Astrocyte (in vitro differentiated cells and primary cell): ENCODE data around the gene YIPF6. TPM values are rescaled to one million over a fixed set of nuclear protein-coding genes. Genes with fewer than 3 reads are reported as not detected.
"Not testable (repeated sequence)": the region's sequence is repeated elsewhere in the genome, so short reads cannot be mapped to it uniquely, and the experiment has no call there.

Experiments
- DNase-seq: peaks from one replicate; pipeline ENCODE4 v3.0.0-alpha.2; 2010; ENCODE audit warnings: low read depth
- FAIRE-seq: peaks from 2 replicates; lab custom pipeline; 2011; peaks lifted over from hg19 to GRCh38; lab: Jason Lieb, UNC
- H2AFZ ChIP-seq: 2 replicates; pipeline ENCODE4 v1.6.0; 2012; ENCODE audit warnings: low read depth, low read length, inconsistent platforms
- H3K27ac ChIP-seq: 2 replicates; pipeline ENCODE4 v1.5.1; 2011; ENCODE audit warnings: low read depth, low read length, inconsistent platforms
- H3K27me3 ChIP-seq: 2 replicates; pipeline ENCODE4 v1.6.0; 2011; ENCODE audit warnings: low read length, inconsistent platforms; ENCODE audit not compliant: insufficient read depth
- H3K36me3 ChIP-seq: 2 replicates; pipeline ENCODE4 v1.5.1; 2011; ENCODE audit warnings: low read length, inconsistent platforms; ENCODE audit not compliant: insufficient read depth
- H3K4me1 ChIP-seq: 2 replicates; pipeline ENCODE4 v1.5.1; 2011; ENCODE audit warnings: low read length, inconsistent platforms; ENCODE audit not compliant: insufficient read depth
- H3K4me2 ChIP-seq: 2 replicates; pipeline ENCODE4 v1.6.0; 2012; ENCODE audit warnings: low read length, inconsistent platforms
- H3K4me3 ChIP-seq: 2 replicates; pipeline ENCODE4 v1.5.1; 2011; ENCODE audit warnings: low read depth, mild to moderate bottlenecking, low read length, inconsistent platforms; ENCODE audit not compliant: insufficient read depth
- H3K79me2 ChIP-seq: 2 replicates; pipeline ENCODE4 v1.6.0; 2012; ENCODE audit warnings: mild to moderate bottlenecking, low read length, inconsistent platforms; ENCODE audit not compliant: insufficient read depth
- H3K9ac ChIP-seq: 2 replicates; pipeline ENCODE4 v1.6.0; 2012; ENCODE audit warnings: mild to moderate bottlenecking, low read length, inconsistent platforms
- H3K9me3 ChIP-seq: 2 replicates; pipeline ENCODE4 v1.5.1; 2012; ENCODE audit warnings: low read depth, mild to moderate bottlenecking, low read length, inconsistent platforms; ENCODE audit not compliant: insufficient read depth
- H4K20me1 ChIP-seq: 2 replicates; pipeline ENCODE4 v1.6.0; 2012; ENCODE audit warnings: low read length, inconsistent platforms; ENCODE audit not compliant: insufficient read depth
- H3K27ac Mint-ChIP-seq: one replicate; pipeline ENCODE4 v1.8.0; 2021; ENCODE audit warnings: mild to moderate bottlenecking, mixed read lengths; ENCODE audit not compliant: unreplicated experiment
- H3K27me3 Mint-ChIP-seq: one replicate; pipeline ENCODE4 v1.8.0; 2021; ENCODE audit warnings: low read depth, mixed read lengths; ENCODE audit not compliant: unreplicated experiment
- H3K36me3 Mint-ChIP-seq: one replicate; pipeline ENCODE4 v1.8.0; 2021; ENCODE audit warnings: low read depth, mixed read lengths; ENCODE audit not compliant: unreplicated experiment
- H3K4me1 Mint-ChIP-seq: one replicate; pipeline ENCODE4 v1.8.0; 2021; ENCODE audit warnings: low read depth, mixed read lengths; ENCODE audit not compliant: unreplicated experiment
- H3K4me3 Mint-ChIP-seq: one replicate; pipeline ENCODE4 v1.8.0; 2021; ENCODE audit warnings: mild to moderate bottlenecking, moderate library complexity, mixed read lengths; ENCODE audit not compliant: unreplicated experiment
- H3K9me3 Mint-ChIP-seq: one replicate; pipeline ENCODE4 v1.8.0; 2021; ENCODE audit warnings: mild to moderate bottlenecking, mixed read lengths; ENCODE audit not compliant: unreplicated experiment
- EZH2 ChIP-seq: IDR thresholded peaks from 2 replicates; pipeline ENCODE4 v1.6.1; 2012; ENCODE audit warnings: mild to moderate bottlenecking, low read length, inconsistent platforms; ENCODE audit not compliant: insufficient read depth
- total RNA-seq: library from RNA; stranded (reverse); gene quantifications from 2 replicates; pipeline ENCODE4 v1.2.1, GENCODE V29; 2021
- TF ChIP-seq, protein P1 (sequence below): IDR thresholded peaks from 2 replicates; pipeline ENCODE4 v1.5.1; 2011; ENCODE audit warnings: low read depth, mild to moderate bottlenecking, inconsistent platforms, low read length, moderate library complexity; ENCODE audit not compliant: insufficient read depth

YIPF6 gene
- total RNA-seq, 1 donor from 2014 or later, result 33.0 TPM

DNA sequence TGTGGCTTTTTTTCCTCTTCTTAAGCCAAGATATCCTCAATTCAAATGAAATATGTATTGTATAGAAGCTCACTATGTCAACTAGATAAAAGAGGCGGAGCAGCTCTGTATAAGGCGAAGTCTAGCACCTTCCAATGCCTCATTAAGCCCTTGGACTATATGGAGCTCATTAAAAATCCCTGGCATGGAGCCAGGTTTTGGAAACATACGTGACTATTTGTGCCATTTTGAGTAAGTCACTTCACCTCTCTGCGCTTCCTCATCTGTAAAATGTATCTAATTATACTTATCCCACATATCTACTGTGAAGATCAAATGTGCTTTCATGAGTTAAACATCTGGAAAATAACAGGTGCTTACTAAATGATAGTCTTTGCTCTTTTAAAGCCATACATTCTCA lies 57.2 kb downstream of the YIPF6 start:
- no peak overlapping the region for H3K27ac Mint-ChIP-seq
- no peaks in the 10 kb centered on the region for H3K27me3 ChIP-seq
- H3K27me3 Mint-ChIP-seq, result no peaks in the 10 kb centered on the region
- no peak for DNase-seq
- no peaks in the 10 kb centered on the region for H3K79me2 ChIP-seq
- no peak overlapping the region for H3K9ac ChIP-seq
- H3K4me3 Mint-ChIP-seq, result no peak overlapping the region
- TF ChIP-seq EZH2, result no peak
- TF ChIP-seq, protein P1, sequence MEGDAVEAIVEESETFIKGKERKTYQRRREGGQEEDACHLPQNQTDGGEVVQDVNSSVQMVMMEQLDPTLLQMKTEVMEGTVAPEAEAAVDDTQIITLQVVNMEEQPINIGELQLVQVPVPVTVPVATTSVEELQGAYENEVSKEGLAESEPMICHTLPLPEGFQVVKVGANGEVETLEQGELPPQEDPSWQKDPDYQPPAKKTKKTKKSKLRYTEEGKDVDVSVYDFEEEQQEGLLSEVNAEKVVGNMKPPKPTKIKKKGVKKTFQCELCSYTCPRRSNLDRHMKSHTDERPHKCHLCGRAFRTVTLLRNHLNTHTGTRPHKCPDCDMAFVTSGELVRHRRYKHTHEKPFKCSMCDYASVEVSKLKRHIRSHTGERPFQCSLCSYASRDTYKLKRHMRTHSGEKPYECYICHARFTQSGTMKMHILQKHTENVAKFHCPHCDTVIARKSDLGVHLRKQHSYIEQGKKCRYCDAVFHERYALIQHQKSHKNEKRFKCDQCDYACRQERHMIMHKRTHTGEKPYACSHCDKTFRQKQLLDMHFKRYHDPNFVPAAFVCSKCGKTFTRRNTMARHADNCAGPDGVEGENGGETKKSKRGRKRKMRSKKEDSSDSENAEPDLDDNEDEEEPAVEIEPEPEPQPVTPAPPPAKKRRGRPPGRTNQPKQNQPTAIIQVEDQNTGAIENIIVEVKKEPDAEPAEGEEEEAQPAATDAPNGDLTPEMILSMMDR, result no peak
- no peaks in the 10 kb centered on the region for H3K9me3 ChIP-seq
- no peak overlapping the region for H2AFZ ChIP-seq
- no peak overlapping the region for H3K4me2 ChIP-seq
- no peak overlapping the region for H3K4me3 ChIP-seq
- H3K4me1 ChIP-seq, result no peaks in the 10 kb centered on the region
- FAIRE-seq, result no peak
- no peaks in the 10 kb centered on the region for H3K4me1 Mint-ChIP-seq
- no peaks in the 10 kb centered on the region for H3K9me3 Mint-ChIP-seq
- no peaks in the 10 kb centered on the region for H3K36me3 Mint-ChIP-seq
- no peaks in the 10 kb centered on the region for H4K20me1 ChIP-seq
- H3K36me3 ChIP-seq, result no peaks in the 10 kb centered on the region
- H3K27ac ChIP-seq, result no peak overlapping the region

DNA sequence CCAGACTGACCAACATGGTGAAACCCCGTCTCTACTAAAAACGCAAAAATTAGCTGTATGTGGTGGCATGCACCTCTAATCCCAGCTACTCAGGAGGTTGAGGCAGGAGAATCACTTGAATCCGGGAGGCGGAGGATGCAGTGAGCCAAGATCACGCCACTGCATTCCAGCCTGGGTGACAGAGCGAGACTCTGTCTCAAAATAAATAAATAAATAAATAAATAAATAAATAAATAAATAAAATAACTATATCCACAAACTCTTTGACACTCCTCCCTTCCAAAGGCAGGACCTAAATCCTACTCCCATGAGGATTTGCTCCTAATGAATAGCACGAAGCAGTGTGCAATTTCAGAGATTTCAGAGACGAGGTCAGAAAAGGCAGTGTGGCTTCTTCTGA lies 58.3 kb downstream of the YIPF6 start:
- H3K27ac ChIP-seq, H3K4me3 Mint-ChIP-seq, H2AFZ ChIP-seq, H3K27me3 Mint-ChIP-seq, H3K4me1 ChIP-seq, H3K79me2 ChIP-seq, H3K9ac ChIP-seq, H4K20me1 ChIP-seq, H3K27ac Mint-ChIP-seq, DNase-seq, H3K4me1 Mint-ChIP-seq, FAIRE-seq, H3K36me3 Mint-ChIP-seq, H3K4me3 ChIP-seq, H3K9me3 Mint-ChIP-seq, H3K27me3 ChIP-seq, H3K4me2 ChIP-seq, H3K9me3 ChIP-seq, H3K36me3 ChIP-seq: not testable (repeated sequence)

DNA sequence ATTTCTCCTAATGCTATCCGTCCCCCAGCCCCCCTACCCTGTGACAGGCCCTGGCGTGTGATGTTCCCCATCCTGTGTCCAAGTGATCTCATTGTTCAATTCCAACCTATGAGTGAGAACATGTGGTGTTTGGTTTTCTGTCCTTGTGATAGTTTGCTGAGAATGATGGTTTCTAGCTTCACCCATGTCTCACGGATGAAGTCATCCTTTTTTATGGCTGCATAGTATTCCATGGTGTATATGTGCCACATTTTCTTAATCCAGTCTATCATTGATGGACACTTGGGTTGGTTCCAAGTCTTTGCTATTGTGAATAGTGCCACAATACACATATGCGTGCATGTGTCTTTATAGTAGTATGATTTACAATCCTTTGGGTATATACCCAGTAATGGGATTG lies 61.1 kb downstream of the YIPF6 start:
- H3K36me3 Mint-ChIP-seq, H3K27ac Mint-ChIP-seq, H3K27me3 Mint-ChIP-seq, H3K4me1 ChIP-seq, H3K4me3 ChIP-seq, H4K20me1 ChIP-seq, H3K4me3 Mint-ChIP-seq, H3K79me2 ChIP-seq, H3K9me3 Mint-ChIP-seq, H3K4me2 ChIP-seq, FAIRE-seq, H3K27ac ChIP-seq, DNase-seq, H3K4me1 Mint-ChIP-seq, H3K36me3 ChIP-seq, H3K9me3 ChIP-seq, H3K9ac ChIP-seq, H3K27me3 ChIP-seq, H2AFZ ChIP-seq: not testable (repeated sequence)

GRCh38 chrX:68568136-68568535 lies 69.3 kb downstream of the YIPF6 start:
- DNase-seq (no peak), FAIRE-seq (no peak)
- no peak overlapping the region for H3K4me3 Mint-ChIP-seq
- no peaks in the 10 kb centered on the region for H3K27me3 Mint-ChIP-seq
- Histone ChIP-seq H3K36me3 (no peaks in the 10 kb centered on the region), H3K9me3 (no peaks in the 10 kb centered on the region), H3K4me2 (no peak overlapping the region), H3K4me1 (peaks cover 4% of the 10 kb centered on the region), H3K9ac (no peak overlapping the region), H4K20me1 (no peaks in the 10 kb centered on the region), H3K27me3 (no peaks in the 10 kb centered on the region), H3K27ac (no peak overlapping the region), H2AFZ (no peak overlapping the region), H3K79me2 (no peaks in the 10 kb centered on the region), H3K4me3 (no peak overlapping the region)
- H3K4me1 Mint-ChIP-seq, result peaks cover 12% of the 10 kb centered on the region
- peaks cover under 1% of the 10 kb centered on the region for H3K9me3 Mint-ChIP-seq
- H3K27ac Mint-ChIP-seq, result no peak overlapping the region
- no peaks in the 10 kb centered on the region for H3K36me3 Mint-ChIP-seq
- TF ChIP-seq, protein P1, result no peak
- TF ChIP-seq EZH2, result no peak
